Hepatic stellate cell (primary cell): ENCODE measurements around the gene HNF1A.
A peak's percentile ranks its signal among the peaks of the same experiment; 100 is the strongest.
"Not testable (repeated sequence)": the region's sequence is repeated elsewhere in the genome, so short reads cannot be mapped to it uniquely, and the experiment has no call there.

Source experiments
- DNase-seq: peaks from one replicate; pipeline ENCODE4 v3.0.0; 2011; ENCODE audit warnings: low spot score

The HNF1A gene

GRCh38 chr12:120978296-120979219, at the start of gene HNF1A:
TSS of gene HNF1A (plus strand) at chr12:120978543. CDS start at chr12:120978769, 226 bp downstream.
- DNase-seq: no peak

GRCh38 chr12:120928864-120929652, 49.3 kb upstream of the HNF1A start:
- no peak for DNase-seq

GRCh38 chr12:120930032-120930431, 48.3 kb upstream of the HNF1A start:
- DNase-seq: no peak

- no peak for DNase-seq
These were observed 46.3 kb upstream of the HNF1A start for GRCh38 chr12:120932058-120932457.

- no peak for DNase-seq
These were observed 45.3 kb upstream of the HNF1A start for GRCh38 chr12:120932956-120933526.

- DNase-seq: no peak
These were observed 44.6 kb upstream of the HNF1A start for GRCh38 chr12:120933786-120934185.

- no peak for DNase-seq
These were observed 42.1 kb upstream of the HNF1A start for GRCh38 chr12:120936197-120936596.

GRCh38 chr12:120938496-120938895, 39.8 kb upstream of the HNF1A start:
- no peak for DNase-seq

GRCh38 chr12:120939523-120939922, 38.8 kb upstream of the HNF1A start:
- no peak for DNase-seq

GRCh38 chr12:120940006-120940405, 38.3 kb upstream of the HNF1A start:
- no peak for DNase-seq

GRCh38 chr12:120940799-120941198, 37.5 kb upstream of the HNF1A start:
- no peak for DNase-seq

GRCh38 chr12:120941412-120941811, 36.9 kb upstream of the HNF1A start:
- DNase-seq: no peak

- no peak for DNase-seq
These were observed 36.4 kb upstream of the HNF1A start for GRCh38 chr12:120941846-120942405.

- DNase-seq: no peak
These were observed 34.9 kb upstream of the HNF1A start for GRCh38 chr12:120943482-120943881.

- peak; percentile 52 for DNase-seq
These were observed 33.6 kb upstream of the HNF1A start for GRCh38 chr12:120944645-120945217.

- DNase-seq: not testable (repeated sequence)
These were observed 32.8 kb upstream of the HNF1A start for GRCh38 chr12:120945516-120945915.

GRCh38 chr12:120950260-120950799, 28.0 kb upstream of the HNF1A start:
- DNase-seq: not testable (repeated sequence)

- DNase-seq: no peak
These were observed 27.5 kb upstream of the HNF1A start for GRCh38 chr12:120950807-120951206.

GRCh38 chr12:120955232-120955631, 23.1 kb upstream of the HNF1A start:
- no peak for DNase-seq

GRCh38 chr12:120956579-120957300, 21.6 kb upstream of the HNF1A start:
- no peak for DNase-seq
